Measurements from ENCODE around the gene NRL.
"Not testable (repeated sequence)": the region's sequence is repeated elsewhere in the genome, so short reads cannot be mapped to it uniquely, and the experiment has no call there.

NRL gene

GRCh38 chr14:24051176-24051788 is 63.5 kb downstream of the NRL start:
- no peak for TF ChIP-seq CTCF (IDR thresholded peaks at IDR 0.05; ENCODE audit: insufficient read depth, missing control alignments)
- FAIRE-seq (no peak), DNase-seq (ENCODE audit: insufficient read length, low spot score) (no peak)

- DNase-seq (ENCODE audit: insufficient read length, low spot score); FAIRE-seq: not testable (repeated sequence)
Observed at GRCh38 chr14:24050753-24051152, 64.0 kb downstream of the NRL start.

- DNase-seq (ENCODE audit: insufficient read length, low spot score); FAIRE-seq: not testable (repeated sequence)
Observed at GRCh38 chr14:24049002-24049401, 65.7 kb downstream of the NRL start.

- no peak for TF ChIP-seq CTCF (IDR thresholded peaks at IDR 0.05; ENCODE audit: insufficient read depth, missing control alignments)
- FAIRE-seq: no peak
Observed at GRCh38 chr14:24042746-24043145, 72.0 kb downstream of the NRL start.

GRCh38 chr14:24040692-24041091 is 74.1 kb downstream of the NRL start:
- TF ChIP-seq CTCF (IDR thresholded peaks at IDR 0.05; ENCODE audit: insufficient read depth, missing control alignments): no peak
- FAIRE-seq (no peak), DNase-seq (ENCODE audit: insufficient read length, low spot score) (no peak)

More at GRCh38 chr14:24042746-24043145, 72.0 kb downstream of the NRL start:
- DNase-seq (ENCODE audit: insufficient read length, low spot score): no peak

- no peak for TF ChIP-seq CTCF (IDR thresholded peaks at IDR 0.05; ENCODE audit: insufficient read depth, missing control alignments)
- FAIRE-seq (no peak), DNase-seq (ENCODE audit: insufficient read length, low spot score) (no peak)
Observed at GRCh38 chr14:24038686-24039085, 76.1 kb downstream of the NRL start.

- no peak for DNase-seq (ENCODE audit: insufficient read length, low spot score)
- no peak for TF ChIP-seq CTCF (IDR thresholded peaks at IDR 0.05; ENCODE audit: insufficient read depth, missing control alignments)
- FAIRE-seq: no peak
Observed at GRCh38 chr14:24037658-24038037, 77.1 kb downstream of the NRL start.

- not testable (repeated sequence) for DNase-seq (ENCODE audit: insufficient read length, low spot score); FAIRE-seq
Observed at GRCh38 chr14:24036963-24037657, 77.6 kb downstream of the NRL start.

All from D721Med (cell line).